ENCODE measurements around the gene RARB. TPM values are rescaled to one million over a fixed set of nuclear protein-coding genes. Genes with fewer than 3 reads are reported as not detected.

The RARB gene
- total RNA-seq, 3 donors from 2014 or later: 1.2 to 8.7 (median 1.9) TPM

- TF ChIP-seq, protein P1, sequence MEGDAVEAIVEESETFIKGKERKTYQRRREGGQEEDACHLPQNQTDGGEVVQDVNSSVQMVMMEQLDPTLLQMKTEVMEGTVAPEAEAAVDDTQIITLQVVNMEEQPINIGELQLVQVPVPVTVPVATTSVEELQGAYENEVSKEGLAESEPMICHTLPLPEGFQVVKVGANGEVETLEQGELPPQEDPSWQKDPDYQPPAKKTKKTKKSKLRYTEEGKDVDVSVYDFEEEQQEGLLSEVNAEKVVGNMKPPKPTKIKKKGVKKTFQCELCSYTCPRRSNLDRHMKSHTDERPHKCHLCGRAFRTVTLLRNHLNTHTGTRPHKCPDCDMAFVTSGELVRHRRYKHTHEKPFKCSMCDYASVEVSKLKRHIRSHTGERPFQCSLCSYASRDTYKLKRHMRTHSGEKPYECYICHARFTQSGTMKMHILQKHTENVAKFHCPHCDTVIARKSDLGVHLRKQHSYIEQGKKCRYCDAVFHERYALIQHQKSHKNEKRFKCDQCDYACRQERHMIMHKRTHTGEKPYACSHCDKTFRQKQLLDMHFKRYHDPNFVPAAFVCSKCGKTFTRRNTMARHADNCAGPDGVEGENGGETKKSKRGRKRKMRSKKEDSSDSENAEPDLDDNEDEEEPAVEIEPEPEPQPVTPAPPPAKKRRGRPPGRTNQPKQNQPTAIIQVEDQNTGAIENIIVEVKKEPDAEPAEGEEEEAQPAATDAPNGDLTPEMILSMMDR (IDR thresholded peaks at IDR 0.05): no peak
- no peak overlapping the region for H3K4me3 ChIP-seq
- no peaks in the 10 kb centered on the region for H3K9me3 ChIP-seq
- DNase-seq (no peak), ATAC-seq (no peak)
- no peaks in the 10 kb centered on the region for H3K4me1 ChIP-seq (ENCODE audit: low read depth)
- intact Hi-C loops (cut with DNase I, micrococcal nuclease): no loop called here
- no peaks in the 10 kb centered on the region for H3K36me3 ChIP-seq (ENCODE audit: low read depth)
Measured at GRCh38 chr3:25452740-25453139, 24.7 kb downstream of the RARB start.

GRCh38 chr3:25453619-25454004 is 25.5 kb downstream of the RARB start:
- TF ChIP-seq, protein P1 (IDR thresholded peaks at IDR 0.05): no peak
- H3K36me3 ChIP-seq (ENCODE audit: low read depth): no peaks in the 10 kb centered on the region
- no peaks in the 10 kb centered on the region for H3K9me3 ChIP-seq
- ATAC-seq: no peak
- no peak overlapping the region for H3K4me3 ChIP-seq
- intact Hi-C loops (cut with DNase I, micrococcal nuclease): no loop called here
- no peaks in the 10 kb centered on the region for H3K4me1 ChIP-seq (ENCODE audit: low read depth)
- DNase-seq: no peak

DNA sequence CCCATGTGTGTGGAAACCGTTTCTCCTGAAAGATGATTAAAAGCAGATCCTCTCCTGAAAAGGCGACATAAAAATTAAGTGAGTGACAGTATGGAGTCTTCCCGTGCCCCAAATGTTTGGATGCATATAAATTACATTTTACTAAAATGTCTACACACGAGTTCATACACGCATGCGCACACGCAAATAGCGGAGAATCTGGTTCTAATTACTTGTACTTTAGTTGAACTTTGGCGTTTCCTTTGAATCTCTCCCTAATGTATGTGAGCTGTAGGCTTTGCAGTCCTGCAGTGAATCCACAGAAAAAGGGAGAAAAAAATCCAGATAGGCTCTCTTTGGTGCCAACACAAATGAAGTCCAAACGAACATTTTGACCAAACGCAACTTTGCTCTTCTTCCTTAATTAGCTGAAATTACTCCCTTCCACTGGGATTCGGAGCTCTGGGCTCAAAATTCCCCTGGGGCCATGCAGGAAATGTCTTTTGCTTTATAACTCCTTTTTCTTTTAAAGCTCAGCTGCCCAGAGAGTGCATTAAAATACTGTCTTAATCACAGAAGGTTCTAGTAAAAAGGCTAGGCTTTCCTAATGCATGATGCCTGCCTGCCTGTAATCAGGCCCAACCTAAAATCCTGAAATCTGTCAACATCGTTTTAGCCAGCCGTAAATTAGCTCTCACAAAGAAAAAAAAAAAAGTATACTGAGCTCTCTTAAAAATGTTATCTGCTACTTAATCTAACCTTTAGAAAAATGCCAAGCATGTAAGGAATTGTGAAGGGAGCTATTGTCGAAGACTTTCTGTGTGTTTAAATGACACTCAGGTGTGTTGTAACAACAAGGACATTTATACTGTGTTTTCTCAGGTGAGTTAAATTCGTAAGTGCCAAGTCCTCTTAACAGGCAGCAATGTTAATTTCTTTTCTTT is 26.2 kb downstream of the RARB start:
- Histone ChIP-seq H3K9me3 (no peaks in the 10 kb centered on the region), H3K36me3 (ENCODE audit: low read depth) (no peaks in the 10 kb centered on the region), H3K4me1 (ENCODE audit: low read depth) (no peaks in the 10 kb centered on the region), H3K4me3 (no peak overlapping the region)
- TF ChIP-seq, protein P1 (IDR thresholded peaks at IDR 0.05): no peak
- DNase-seq: no peak
- ATAC-seq: no peak
- intact Hi-C loops (cut with DNase I, micrococcal nuclease): no loop called here

DNA sequence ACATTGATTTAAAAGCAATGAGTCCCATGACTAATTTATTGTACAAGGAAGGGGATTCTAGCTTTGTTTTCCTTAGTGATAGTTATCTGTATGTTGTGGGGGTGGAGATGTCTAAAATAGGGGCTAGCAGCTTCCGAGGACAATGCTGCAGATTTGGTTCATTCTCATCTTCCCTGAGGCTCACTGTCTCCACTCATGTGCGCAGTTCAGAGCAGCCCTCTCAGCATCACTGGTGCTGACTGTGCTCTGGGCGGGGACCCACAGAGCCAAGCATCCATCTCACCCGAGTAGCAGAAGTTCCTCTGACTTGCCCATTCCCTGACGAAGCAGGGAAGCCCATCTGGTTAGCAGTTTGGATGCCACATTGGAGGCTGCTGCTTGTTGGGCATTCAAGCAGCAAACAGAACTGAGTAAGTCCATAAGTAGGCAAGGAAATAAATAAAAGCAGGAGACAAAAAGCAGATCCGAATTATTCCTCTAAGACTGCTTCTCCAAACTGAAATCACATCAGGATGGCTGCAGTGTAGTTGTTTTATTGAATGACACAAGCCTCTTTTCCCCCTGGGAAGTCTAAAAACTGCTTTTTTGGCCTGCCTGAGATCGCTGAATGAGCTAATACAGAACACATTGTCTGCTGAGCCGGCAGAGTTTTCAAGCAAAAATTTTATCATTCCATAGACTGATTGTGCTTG is 27.5 kb downstream of the RARB start:
- H3K4me3 ChIP-seq: no peak overlapping the region
- ATAC-seq (no peak), DNase-seq (no peak)
- H3K36me3 ChIP-seq (ENCODE audit: low read depth): no peaks in the 10 kb centered on the region
- intact Hi-C loops (cut with DNase I, micrococcal nuclease): no loop called here
- TF ChIP-seq, protein P1 (IDR thresholded peaks at IDR 0.05): no peak
- H3K4me1 ChIP-seq (ENCODE audit: low read depth): no peaks in the 10 kb centered on the region
- H3K9me3 ChIP-seq: no peaks in the 10 kb centered on the region

DNA sequence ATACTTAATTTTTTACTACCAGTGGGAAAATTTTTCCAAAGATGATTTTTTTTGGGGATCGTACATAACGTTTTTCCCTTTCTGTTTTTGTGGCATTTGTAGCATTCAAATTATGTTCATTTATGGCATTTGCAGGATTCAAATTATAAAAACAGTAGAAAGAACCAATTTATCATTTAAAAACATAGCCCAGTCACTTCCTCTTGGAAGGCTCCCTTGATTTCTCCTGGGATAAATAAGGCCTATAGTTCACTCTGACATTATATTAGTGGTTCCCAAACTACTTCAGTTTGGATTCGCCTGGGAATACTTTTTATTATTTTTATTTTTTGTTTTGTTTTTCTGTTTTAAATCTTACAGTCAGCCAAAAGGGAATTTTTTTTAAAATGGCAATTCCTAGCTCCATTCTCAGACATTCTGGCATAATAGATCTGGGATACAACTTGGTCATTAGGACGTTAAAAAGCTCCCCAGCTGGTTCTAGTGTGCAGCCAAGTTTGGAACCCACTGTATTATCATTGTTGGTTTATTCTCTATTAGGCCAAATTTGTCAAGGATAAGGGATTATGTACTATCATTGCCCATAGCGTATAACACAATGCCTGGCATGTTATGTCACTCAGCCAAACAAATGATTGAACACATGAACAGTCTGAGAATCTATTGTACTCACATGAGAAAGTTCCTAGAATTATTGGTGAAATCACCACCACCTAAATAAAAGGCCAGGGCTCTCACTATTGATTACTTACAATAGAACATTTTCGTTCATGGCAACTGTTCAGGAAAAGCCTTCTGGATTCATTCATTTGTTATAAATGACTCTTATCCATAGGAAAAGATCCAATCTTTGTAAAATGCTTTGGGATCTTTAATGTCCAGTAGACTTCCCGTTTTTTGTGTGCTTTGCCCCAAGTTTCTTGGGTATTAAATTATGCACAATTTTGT is 28.9 kb downstream of the RARB start:
- TF ChIP-seq, protein P1 (IDR thresholded peaks at IDR 0.05): no peak
- Histone ChIP-seq H3K9me3 (no peaks in the 10 kb centered on the region), H3K36me3 (ENCODE audit: low read depth) (no peaks in the 10 kb centered on the region), H3K4me1 (ENCODE audit: low read depth) (no peaks in the 10 kb centered on the region), H3K4me3 (no peak overlapping the region)
- ATAC-seq (no peak), DNase-seq (no peak)
- intact Hi-C loops (cut with DNase I, micrococcal nuclease): no loop called here
